Lower lobe of right lung (tissue), 1 donor: ENCODE data around the gene CTAGE4. TPM values are rescaled to one million over a fixed set of nuclear protein-coding genes. Genes with fewer than 3 reads are reported as not detected.

Experiments used
- total RNA-seq: library from RNA; stranded (reverse); fragmentation: NEBNext Ultra II Directional; extraction: Animal tissue kit (Norgen Biotek cat#: 25700); gene quantifications from one replicate; pipeline ENCODE4 v1.2.1, GENCODE V29; 2021
- donor health status: DM: no; HTN: yes; CAD: no; lungs with severe emphysema.

Gene CTAGE4
- total RNA-seq, 1 donor from 2014 or later: 8.5 TPM

Other genes starting within 250 kb of the CTAGE4 start
- gene OR2F2, start 248.2 kb upstream of the CTAGE4 start, total RNA-seq: not detected
- not detected for gene OR2F1, start 228.6 kb upstream of the CTAGE4 start, total RNA-seq
- not detected for gene OR6B1, start 183.1 kb upstream of the CTAGE4 start, total RNA-seq
- not detected for gene OR2A5, start 134.5 kb upstream of the CTAGE4 start, total RNA-seq
- not detected for gene OR2A25, start 113.7 kb upstream of the CTAGE4 start, total RNA-seq
- gene OR2A12, start 97.2 kb upstream of the CTAGE4 start, total RNA-seq: not detected
- gene OR2A2, start 73.9 kb upstream of the CTAGE4 start, total RNA-seq: not detected
- gene OR2A14, start 60.3 kb upstream of the CTAGE4 start, total RNA-seq: not detected
- 10.3 TPM for gene ARHGEF35, start 12.4 kb downstream of the CTAGE4 start, total RNA-seq
- not detected for gene OR2A42, start 56.1 kb downstream of the CTAGE4 start, total RNA-seq
- gene OR2A7, start 81.3 kb downstream of the CTAGE4 start, total RNA-seq: 12.1 TPM
- gene CTAGE8, start 85.8 kb downstream of the CTAGE4 start, total RNA-seq: 4.2 TPM
- 0.15 TPM for gene OR2A1, start 129.0 kb downstream of the CTAGE4 start, total RNA-seq
- gene ARHGEF5, start 171.9 kb downstream of the CTAGE4 start, total RNA-seq: 39.5 TPM
- not detected for gene NOBOX, start 220.2 kb downstream of the CTAGE4 start, total RNA-seq